Central memory CD8-positive, alpha-beta T cell (primary cell): ENCODE data around the gene CDKL1.
"Not testable (repeated sequence)": the region's sequence is repeated elsewhere in the genome, so short reads cannot be mapped to it uniquely, and the experiment has no call there.

Experiments used
- ATAC-seq: fragments of 150-1000 bp; cut with Tn5 transposase; replicated peaks from 2 replicates; pipeline ENCODE4 v1.10.0; 2022; ENCODE audit warnings: mild to moderate bottlenecking, moderate FRiP score, moderate number of reproducible peaks; ENCODE audit not compliant: poor library complexity, severe bottlenecking; ENCODE audit errors: extremely low read depth
- DNase-seq, 2 donors: peaks; one replicate each; pipeline ENCODE4 v3.0.0; 2021; ENCODE audit warnings: low spot score in 2 of 2
- H3K27ac Mint-ChIP-seq: one replicate; pipeline ENCODE4 v1.8.0; 2022; ENCODE audit warnings: low read depth, mild to moderate bottlenecking, moderate library complexity, mixed read lengths
- H3K27me3 Mint-ChIP-seq: one replicate; pipeline ENCODE4 v1.8.0; 2022; ENCODE audit warnings: mixed read lengths
- H3K36me3 Mint-ChIP-seq: one replicate; pipeline ENCODE4 v1.8.0; 2022; ENCODE audit warnings: mild to moderate bottlenecking, moderate library complexity, mixed read lengths; ENCODE audit not compliant: insufficient read depth
- H3K4me1 Mint-ChIP-seq: one replicate; pipeline ENCODE4 v1.8.0; 2022; ENCODE audit warnings: mixed read lengths
- H3K4me3 Mint-ChIP-seq: one replicate; pipeline ENCODE4 v1.8.0; 2022; ENCODE audit warnings: mild to moderate bottlenecking, moderate library complexity, mixed read lengths
- H3K9me3 Mint-ChIP-seq: one replicate; pipeline ENCODE4 v1.8.0; 2022; ENCODE audit warnings: mixed read lengths

The CDKL1 gene

DNA sequence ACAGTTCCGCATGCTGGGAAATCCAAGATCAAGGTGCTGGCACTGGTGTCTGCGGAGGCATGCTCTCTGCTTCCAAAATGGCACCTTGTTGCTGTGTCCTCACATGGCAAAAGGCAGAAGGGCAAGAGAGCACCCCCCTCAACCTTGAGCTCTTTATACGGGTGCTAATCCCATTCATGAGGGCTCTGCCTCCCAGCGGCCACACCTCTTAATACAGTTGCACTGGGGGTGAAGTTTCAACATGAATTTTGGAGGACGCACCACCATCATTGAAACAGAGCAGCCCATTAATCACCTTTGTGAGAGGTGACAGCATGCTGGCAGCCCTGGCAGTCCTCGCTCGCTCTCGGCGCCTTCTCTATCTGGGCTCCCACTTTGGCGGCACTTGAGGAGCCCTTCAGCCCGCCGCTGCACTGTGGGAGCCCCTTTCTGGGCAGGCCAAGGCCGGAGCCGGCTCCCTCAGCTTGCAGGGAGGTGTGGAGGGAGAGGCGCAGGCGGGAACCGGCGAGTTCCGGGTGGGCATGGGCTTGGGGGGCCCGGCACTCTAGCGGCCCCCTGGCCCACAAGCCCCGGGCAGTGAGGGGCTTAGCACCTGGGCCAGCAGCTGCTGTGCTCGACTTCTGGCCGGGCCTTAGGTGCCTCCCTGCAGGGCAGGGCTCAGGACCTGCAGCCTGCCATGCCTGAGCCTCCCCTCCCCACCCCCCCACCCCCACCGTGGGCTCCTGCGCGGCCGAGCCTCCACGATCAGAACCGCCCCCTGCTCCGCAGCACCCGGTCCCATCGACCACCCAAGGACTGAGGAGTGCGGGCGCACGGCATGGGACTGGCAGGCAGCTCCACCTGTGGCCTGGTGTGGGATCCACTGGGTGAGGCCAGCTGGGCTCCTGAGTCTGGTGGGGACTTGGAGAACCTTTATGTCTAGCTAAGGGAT is 34.9 kb downstream of the CDKL1 start:
- H3K27ac Mint-ChIP-seq, ATAC-seq, H3K9me3 Mint-ChIP-seq, DNase-seq, H3K27me3 Mint-ChIP-seq: not testable (repeated sequence)
- H3K4me3 Mint-ChIP-seq = peak overlapping the region; percentile 86
- H3K36me3 Mint-ChIP-seq = peaks cover 29% of the 10 kb centered on the region
- peaks cover 37% of the 10 kb centered on the region for H3K4me1 Mint-ChIP-seq

DNA sequence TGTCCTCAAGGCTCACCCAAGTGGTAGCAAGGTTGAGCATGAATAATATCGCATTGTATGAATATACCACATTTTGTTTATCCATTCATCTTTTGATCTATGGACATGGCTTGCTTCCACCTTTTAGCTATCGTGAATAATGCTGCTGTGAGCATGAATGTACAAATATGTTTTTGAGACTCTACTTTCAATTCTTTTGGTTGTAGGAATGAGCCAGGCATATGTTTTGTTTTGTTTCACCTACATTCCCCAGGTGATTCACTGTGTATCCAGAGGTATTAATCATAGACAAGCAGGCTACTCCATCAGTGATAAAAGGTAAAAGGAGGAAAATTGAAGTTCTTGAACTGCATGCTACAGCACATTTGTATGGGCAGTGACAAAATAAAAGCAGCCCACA is 35.8 kb downstream of the CDKL1 start:
- DNase-seq (no peak), ATAC-seq (no peak)
- H3K27ac Mint-ChIP-seq = peak overlapping the region; percentile 33
- no peaks in the 10 kb centered on the region for H3K9me3 Mint-ChIP-seq
- peaks cover 28% of the 10 kb centered on the region for H3K4me1 Mint-ChIP-seq
- no peak overlapping the region for H3K4me3 Mint-ChIP-seq
- no peaks in the 10 kb centered on the region for H3K27me3 Mint-ChIP-seq
- peaks cover 25% of the 10 kb centered on the region for H3K36me3 Mint-ChIP-seq

DNA sequence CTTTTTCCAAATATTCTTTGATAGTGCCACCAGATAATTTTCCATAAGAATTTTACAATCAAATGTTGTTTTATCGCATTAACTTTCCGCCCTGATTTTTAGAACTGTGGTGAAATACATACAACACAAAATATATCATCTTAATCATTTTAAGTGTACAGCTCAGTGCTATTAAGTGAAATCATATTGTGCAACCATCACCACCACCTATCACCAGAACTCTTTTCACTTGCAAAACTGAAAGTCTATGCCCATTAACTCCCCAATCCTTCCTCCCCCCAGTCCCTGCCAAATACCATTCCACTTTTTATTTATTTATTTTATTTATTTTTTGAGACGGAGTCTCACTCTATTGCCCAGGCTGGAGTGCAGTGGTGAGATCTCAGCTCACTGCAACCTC is 36.6 kb downstream of the CDKL1 start:
- Mint-ChIP-seq H3K36me3 (peaks cover 25% of the 10 kb centered on the region), H3K27ac (peak overlapping the region; percentile 33), H3K9me3 (no peaks in the 10 kb centered on the region), H3K4me1 (peaks cover 24% of the 10 kb centered on the region), H3K4me3 (no peak overlapping the region), H3K27me3 (no peaks in the 10 kb centered on the region)
- no peak for DNase-seq
- ATAC-seq = no peak

DNA sequence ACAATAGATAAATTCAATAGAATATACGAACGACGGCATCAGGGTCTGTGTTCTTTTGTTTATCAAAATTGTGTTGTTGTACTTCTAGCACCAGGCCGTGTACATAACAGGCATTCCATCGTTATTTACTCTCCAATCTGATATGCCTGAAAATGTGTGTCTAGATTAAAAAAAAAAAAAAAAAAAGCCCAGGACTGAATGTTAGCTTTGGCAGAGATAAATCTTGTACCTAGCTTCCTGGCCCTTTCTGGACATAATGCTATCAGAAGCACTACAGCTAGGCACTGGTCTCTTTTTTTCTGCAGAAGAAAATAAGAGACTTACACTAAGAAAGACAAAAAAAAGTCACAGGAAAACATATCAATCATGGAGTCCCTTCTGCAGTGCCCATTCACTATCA is 37.0 kb downstream of the CDKL1 start:
- Mint-ChIP-seq H3K4me3 (no peak overlapping the region), H3K36me3 (peaks cover 25% of the 10 kb centered on the region), H3K27ac (peak overlapping the region; percentile 33), H3K27me3 (no peaks in the 10 kb centered on the region), H3K4me1 (peaks cover 24% of the 10 kb centered on the region), H3K9me3 (no peaks in the 10 kb centered on the region)
- ATAC-seq (no peak), DNase-seq (no peak)

DNA sequence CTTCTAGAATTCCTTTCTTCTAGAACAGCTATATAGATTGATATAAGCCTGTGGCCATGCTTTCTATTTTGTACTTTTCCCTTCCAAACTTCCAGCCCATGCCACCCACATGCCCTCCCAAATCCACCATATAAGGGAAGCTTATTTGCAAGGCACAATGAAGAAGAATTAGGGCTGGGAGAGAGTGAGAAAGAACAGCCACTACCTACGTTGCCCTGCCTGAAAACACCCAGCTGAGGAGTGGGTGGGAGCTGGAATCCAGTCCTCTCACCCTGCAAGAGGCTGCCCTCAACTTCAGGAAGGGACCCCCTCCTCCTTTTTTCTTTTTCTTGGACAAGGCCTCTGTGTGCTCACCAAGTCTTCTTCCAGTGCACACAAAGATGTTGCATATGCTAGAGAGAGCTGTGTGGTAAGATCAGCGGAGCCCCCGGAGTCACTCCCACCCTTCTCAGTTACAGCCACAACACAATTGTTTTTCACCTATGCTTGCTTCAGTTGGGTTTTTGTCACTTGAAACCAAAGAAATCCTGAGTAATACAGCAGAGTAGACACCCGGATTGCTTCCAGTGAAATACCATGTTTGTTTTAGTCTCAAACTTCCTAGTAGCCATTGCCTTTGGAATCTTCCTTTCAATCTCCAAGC is 38.8 kb downstream of the CDKL1 start:
- no peaks in the 10 kb centered on the region for H3K27me3 Mint-ChIP-seq
- no peak for DNase-seq
- H3K27ac Mint-ChIP-seq = no peak overlapping the region
- H3K9me3 Mint-ChIP-seq = no peaks in the 10 kb centered on the region
- ATAC-seq = no peak
- peaks cover 22% of the 10 kb centered on the region for H3K36me3 Mint-ChIP-seq
- no peak overlapping the region for H3K4me3 Mint-ChIP-seq
- H3K4me1 Mint-ChIP-seq = peaks cover 12% of the 10 kb centered on the region

DNA sequence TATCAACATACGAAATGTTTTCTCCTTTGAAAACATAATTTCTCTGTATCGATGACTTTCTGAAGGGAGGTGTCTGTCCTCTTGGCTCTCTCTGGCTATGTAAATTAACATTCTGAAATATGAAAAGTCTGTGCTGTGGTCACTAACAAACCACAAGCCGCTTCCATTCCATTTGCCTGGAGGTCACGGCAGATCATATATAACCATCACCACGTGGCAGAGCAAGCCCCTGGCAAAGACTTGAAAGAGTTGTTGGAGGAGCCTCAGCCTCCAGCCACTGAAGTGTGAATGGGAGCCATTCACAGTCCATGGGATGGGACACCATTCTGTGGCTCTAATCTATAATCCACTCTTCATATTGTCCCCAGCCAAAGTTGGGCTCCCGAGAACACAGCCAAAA is 39.6 kb downstream of the CDKL1 start:
- H3K4me1 Mint-ChIP-seq = peaks cover 6% of the 10 kb centered on the region

DNA sequence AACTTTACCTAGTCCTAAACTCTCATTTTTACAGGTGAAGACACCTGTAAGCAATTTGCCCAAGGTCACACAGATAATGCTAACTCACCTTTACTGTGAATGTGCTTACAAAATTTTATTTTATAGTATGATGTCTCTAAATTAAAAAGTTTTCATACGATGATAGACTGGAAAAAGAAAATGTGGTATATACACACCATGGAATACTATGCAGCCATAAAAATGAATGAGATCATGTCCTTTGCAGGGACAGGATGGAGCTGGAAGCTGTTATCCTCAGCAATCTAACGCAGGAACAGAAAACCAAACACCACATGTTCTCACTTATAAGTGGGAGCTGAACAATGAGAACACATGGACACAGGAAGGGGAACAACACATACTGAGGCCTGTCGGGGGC is 40.4 kb downstream of the CDKL1 start:
- not testable (repeated sequence) for DNase-seq, ATAC-seq, H3K9me3 Mint-ChIP-seq, H3K4me3 Mint-ChIP-seq, H3K27me3 Mint-ChIP-seq, H3K4me1 Mint-ChIP-seq, H3K27ac Mint-ChIP-seq
- H3K36me3 Mint-ChIP-seq = peaks cover 18% of the 10 kb centered on the region

More for the DNA sequence above, 39.6 kb downstream of the CDKL1 start:
- H3K4me3 Mint-ChIP-seq = no peak overlapping the region
- H3K36me3 Mint-ChIP-seq = peaks cover 18% of the 10 kb centered on the region
- ATAC-seq = no peak
- H3K27ac Mint-ChIP-seq = no peak overlapping the region
- DNase-seq = no peak
- no peaks in the 10 kb centered on the region for H3K9me3 Mint-ChIP-seq
- no peaks in the 10 kb centered on the region for H3K27me3 Mint-ChIP-seq

DNA sequence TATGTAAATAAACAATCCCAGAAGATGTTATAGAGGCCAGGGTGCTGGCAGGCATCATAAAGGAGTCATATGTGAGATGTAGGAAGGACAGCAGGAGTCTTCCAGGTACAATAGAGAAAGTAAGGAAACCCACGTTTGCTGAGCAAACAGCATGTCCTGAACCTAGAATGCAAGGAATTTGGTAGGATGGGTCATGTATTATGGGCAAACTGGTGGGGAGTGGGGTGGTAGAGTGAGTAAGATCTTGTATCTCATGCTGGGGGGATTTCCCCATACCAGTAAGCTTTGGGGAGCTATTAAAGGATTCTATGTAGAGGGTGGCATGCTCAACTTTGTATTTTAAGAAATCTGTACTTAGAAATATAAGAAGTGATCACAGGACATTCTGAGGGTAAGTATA is 41.0 kb downstream of the CDKL1 start:
- Mint-ChIP-seq H3K27me3 (no peaks in the 10 kb centered on the region), H3K36me3 (peaks cover 18% of the 10 kb centered on the region), H3K9me3 (no peaks in the 10 kb centered on the region), H3K4me1 (peaks cover 6% of the 10 kb centered on the region), H3K27ac (no peak overlapping the region), H3K4me3 (no peak overlapping the region)
- ATAC-seq (no peak), DNase-seq (no peak)

DNA sequence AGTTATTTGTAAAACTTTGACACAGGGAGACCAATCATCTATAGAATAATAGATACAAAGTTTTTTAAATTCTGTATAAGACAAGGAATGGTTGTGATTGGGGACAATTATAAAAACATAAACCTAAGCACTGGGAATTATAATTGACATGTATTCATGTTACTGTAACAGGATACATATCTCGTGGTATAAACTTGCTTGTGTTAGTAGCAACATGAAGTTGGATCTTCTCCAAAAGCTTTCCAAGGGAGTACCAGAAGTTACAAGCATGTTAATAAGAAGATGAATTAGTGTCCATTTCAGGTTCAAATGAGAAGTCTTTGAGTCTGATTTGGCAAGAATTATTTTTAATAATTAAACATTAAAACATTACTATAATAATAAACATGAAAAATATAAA is 42.2 kb downstream of the CDKL1 start:
- peaks cover 18% of the 10 kb centered on the region for H3K36me3 Mint-ChIP-seq
- no peaks in the 10 kb centered on the region for H3K4me1 Mint-ChIP-seq
- ATAC-seq (no peak), DNase-seq (no peak)
- H3K4me3 Mint-ChIP-seq = no peak overlapping the region
- no peak overlapping the region for H3K27ac Mint-ChIP-seq
- no peaks in the 10 kb centered on the region for H3K9me3 Mint-ChIP-seq
- no peaks in the 10 kb centered on the region for H3K27me3 Mint-ChIP-seq

DNA sequence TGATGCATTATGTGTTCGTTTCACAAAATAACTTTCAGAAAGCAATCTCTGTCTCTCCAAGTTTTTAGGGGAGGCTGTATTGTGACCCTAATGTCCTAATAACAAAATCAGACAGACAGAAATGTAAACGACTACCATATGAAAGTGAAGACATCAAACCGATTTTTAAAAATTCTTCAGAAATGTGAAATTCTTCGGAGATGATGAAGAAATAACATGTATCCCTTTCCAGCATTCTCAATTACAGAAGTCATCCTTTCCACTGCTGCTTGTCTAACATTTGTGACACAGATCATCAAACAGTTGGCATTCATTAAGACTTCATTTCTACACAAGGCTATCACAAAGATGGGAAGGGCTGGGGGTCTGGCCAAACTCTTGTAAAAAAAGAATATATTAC is 43.6 kb downstream of the CDKL1 start:
- H3K36me3 Mint-ChIP-seq = peaks cover 12% of the 10 kb centered on the region
- H3K27me3 Mint-ChIP-seq = no peaks in the 10 kb centered on the region
- H3K9me3 Mint-ChIP-seq = no peaks in the 10 kb centered on the region
- DNase-seq (no peak), ATAC-seq (no peak)
- H3K27ac Mint-ChIP-seq = no peak overlapping the region
- H3K4me3 Mint-ChIP-seq = no peak overlapping the region
- no peaks in the 10 kb centered on the region for H3K4me1 Mint-ChIP-seq

DNA sequence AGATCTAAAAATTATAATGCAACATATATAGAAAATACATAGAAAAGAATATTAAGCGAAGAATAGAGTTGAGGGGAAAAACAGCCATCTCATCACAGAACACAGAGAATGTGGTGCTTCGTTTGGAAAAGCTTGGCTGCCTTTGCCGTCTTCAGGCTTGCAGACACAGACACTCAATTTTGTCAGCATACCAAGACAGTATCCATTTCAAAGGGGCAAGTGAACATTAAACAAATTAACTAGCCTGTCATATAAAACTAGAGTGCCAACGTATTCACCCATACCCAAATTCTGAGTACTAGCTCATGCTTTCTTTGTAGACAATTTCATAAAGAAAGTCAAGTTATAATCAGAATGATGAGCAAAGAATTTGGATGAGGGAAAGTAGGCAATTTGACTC is 44.1 kb downstream of the CDKL1 start:
- no peaks in the 10 kb centered on the region for H3K4me1 Mint-ChIP-seq

DNA sequence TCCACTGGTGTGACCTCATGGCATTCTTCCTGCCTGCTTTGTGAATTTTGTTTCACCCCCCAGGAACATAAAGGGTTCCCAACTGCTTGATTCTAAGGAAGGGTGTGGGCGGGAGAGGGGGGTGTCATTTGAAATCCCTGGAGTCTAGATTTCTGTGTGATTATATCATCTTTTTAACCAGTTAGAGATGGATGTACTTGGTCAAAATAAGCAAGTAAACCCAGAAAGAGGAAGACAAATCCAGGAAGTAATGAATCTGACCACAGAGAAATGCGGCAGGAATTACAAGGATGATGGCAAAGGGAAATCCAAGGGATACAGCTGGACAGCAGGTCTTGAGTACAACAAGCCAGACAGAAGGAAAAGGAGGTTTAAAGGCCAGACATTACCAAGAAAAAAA is 45.7 kb downstream of the CDKL1 start:
- no peaks in the 10 kb centered on the region for H3K27me3 Mint-ChIP-seq
- ATAC-seq = no peak
- no peak overlapping the region for H3K27ac Mint-ChIP-seq
- no peaks in the 10 kb centered on the region for H3K4me1 Mint-ChIP-seq
- H3K36me3 Mint-ChIP-seq = peaks cover under 1% of the 10 kb centered on the region
- no peaks in the 10 kb centered on the region for H3K9me3 Mint-ChIP-seq
- H3K4me3 Mint-ChIP-seq = no peak overlapping the region
- no peak for DNase-seq

More for the DNA sequence above, 44.1 kb downstream of the CDKL1 start:
- no peaks in the 10 kb centered on the region for H3K9me3 Mint-ChIP-seq
- H3K36me3 Mint-ChIP-seq = peaks cover 7% of the 10 kb centered on the region
- H3K4me3 Mint-ChIP-seq = no peak overlapping the region
- no peak for ATAC-seq
- H3K27me3 Mint-ChIP-seq = no peaks in the 10 kb centered on the region
- no peak for DNase-seq
- no peak overlapping the region for H3K27ac Mint-ChIP-seq

DNA sequence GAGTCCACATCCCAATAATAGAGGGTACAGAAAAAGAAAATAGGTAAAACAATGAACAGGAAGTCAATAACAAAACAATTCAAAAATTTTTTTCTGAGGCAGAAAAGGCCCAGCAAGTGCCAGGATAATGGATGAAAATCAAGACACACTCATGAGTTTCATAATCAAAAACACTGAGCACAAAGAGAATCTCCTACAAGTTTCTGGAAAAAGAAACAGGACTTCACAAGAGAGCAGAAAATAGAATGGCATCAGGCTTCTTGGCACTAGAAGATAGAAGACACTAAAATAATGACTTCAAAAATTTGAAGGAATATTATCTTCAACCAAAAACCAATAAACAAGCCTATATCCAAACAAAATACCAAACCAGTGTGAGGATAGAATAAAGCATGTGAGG is 47.7 kb downstream of the CDKL1 start:
- no peak for ATAC-seq
- H3K27ac Mint-ChIP-seq = no peak overlapping the region
- H3K9me3 Mint-ChIP-seq = no peaks in the 10 kb centered on the region
- no peaks in the 10 kb centered on the region for H3K4me1 Mint-ChIP-seq
- DNase-seq = no peak
- no peak overlapping the region for H3K4me3 Mint-ChIP-seq
- H3K27me3 Mint-ChIP-seq = no peaks in the 10 kb centered on the region
- peaks cover 1% of the 10 kb centered on the region for H3K36me3 Mint-ChIP-seq
